K562 treated with DMSO at 1 percent for 12 hours (cell line): Measurements from ENCODE around the gene BPIFA3. TPM values are rescaled to one million over a fixed set of nuclear protein-coding genes. Genes with fewer than 3 reads are reported as not detected.

Experiments used
- total RNA-seq: library from RNA; unstranded; fragments of 300-600 nt; gene quantifications from 2 replicates; pipeline ENCODE4 v1.2.3, GENCODE V29; 2022; ENCODE audit not compliant: insufficient read depth

The BPIFA3 gene
- not detected in 2 replicates for total RNA-seq

DNA sequence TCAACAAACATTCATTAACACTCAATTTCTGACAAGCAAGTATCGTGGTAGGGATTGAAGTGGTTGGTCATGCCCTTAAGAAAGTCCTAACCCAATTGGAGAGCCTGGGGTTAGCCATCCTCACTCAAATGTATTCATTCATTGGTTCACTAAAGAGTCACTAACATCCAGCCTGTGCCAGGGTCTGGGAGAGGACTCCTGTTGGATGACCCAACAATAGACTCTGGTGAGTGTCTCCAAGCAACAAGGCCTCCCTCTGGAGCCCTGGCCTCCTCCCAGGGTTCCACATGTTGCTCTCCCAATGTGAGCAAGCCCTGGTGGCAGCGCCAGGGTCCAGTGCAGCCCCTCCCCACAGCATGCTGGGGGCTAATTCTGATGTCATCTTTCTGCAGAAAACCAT, at the start of gene BPIFA3:
Gene BPIFA3, plus strand, starts transcription at position 301 of the 400 bp plus-strand sequence. CDS start 185 bp downstream, outside the sequence.

DNA sequence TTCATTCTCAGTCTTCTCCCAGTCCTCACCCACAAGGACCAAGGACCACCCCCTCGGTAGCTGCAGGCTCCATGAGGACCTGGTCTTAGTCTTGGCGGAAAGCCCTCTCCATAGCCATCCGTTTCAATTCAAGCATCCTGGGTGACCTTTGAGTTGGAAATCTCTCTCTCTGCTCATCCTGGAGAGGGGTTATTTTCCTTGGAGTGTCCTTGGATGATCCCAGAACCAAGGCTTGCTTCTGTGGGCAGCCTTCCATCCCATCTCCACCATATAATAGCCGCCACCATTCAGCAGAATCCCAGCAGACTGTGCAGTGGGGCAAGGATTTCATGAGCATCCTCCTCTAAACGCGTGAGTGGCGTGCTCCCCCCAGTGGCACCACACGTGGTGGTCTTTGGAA, 49.3 kb upstream of the BPIFA3 start, which contains the start of gene BPIFA2:
Gene BPIFA2, plus strand, starts transcription at position 301 of the 400 bp plus-strand sequence. CDS start 987 bp downstream, outside the sequence.

DNA sequence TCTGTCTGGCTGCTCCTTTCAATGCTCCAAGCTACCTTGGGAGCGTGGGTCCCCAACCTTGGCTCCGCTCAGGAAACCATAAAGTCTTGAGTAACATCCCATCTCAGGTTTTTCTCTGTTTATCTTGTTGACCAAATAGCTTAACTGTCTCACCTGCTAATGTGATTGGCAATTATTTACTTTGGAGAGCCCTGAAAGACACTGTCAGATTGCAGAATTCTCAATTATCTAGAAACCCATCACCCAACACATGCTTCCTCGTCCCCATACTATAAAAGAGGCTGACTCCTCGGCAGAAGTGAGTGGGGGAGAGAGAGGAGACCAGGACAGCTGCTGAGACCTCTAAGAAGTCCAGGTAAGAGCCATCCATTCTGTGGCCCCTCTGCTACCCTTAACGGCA, 18.5 kb downstream of the BPIFA3 start, which contains the start of gene BPIFA1:
Gene BPIFA1, plus strand, starts transcription at position 301 of the 400 bp plus-strand sequence. CDS start 1,716 bp downstream, outside the sequence.

Other genes with a start within 250 kb of the BPIFA3 start
- gene SUN5, start 212.9 kb upstream of the BPIFA3 start, total RNA-seq = not detected in 2 replicates
- gene BPIFB2, start 209.6 kb upstream of the BPIFA3 start, total RNA-seq = not detected in 2 replicates
- gene BPIFB6, start 185.7 kb upstream of the BPIFA3 start, total RNA-seq = not detected in 2 replicates
- not detected in 2 replicates for gene BPIFB3, start 163.4 kb upstream of the BPIFA3 start, total RNA-seq
- not detected in 2 replicates for gene BPIFB4, start 137.7 kb upstream of the BPIFA3 start, total RNA-seq
- gene BPIFA2, start 49.2 kb upstream of the BPIFA3 start, total RNA-seq = not detected in 2 replicates
- gene BPIFA1, start 18.6 kb downstream of the BPIFA3 start, total RNA-seq = not detected in 2 replicates
- gene BPIFB1, start 65.9 kb downstream of the BPIFA3 start, total RNA-seq = not detected in 2 replicates
- 39.3 and 53.7 TPM in 2 replicates for gene CDK5RAP1, start 184.2 kb downstream of the BPIFA3 start, total RNA-seq
- gene SNTA1, start 226.4 kb downstream of the BPIFA3 start, total RNA-seq = 18.5 and 21.8 TPM in 2 replicates